GM12878 (cell line): ENCODE data around the gene TNK2. TPM values are rescaled to one million over a fixed set of nuclear protein-coding genes. Genes with fewer than 3 reads are reported as not detected.

Experiments used
- ATAC-seq: fragments of 200-7000 bp; cut with Tn5 transposase; 3 replicates; pipeline ENCODE4 v1.9.1; 2020; ENCODE audit warnings: mild to moderate bottlenecking, moderate library complexity
- BruUV-seq: library from RNA; stranded (reverse); fragments of 400-500 nt; replicated peaks from 2 replicates; lab custom pipeline; 2021; lab: Mats Ljungman, UMichigan
- CTCF ChIA-PET: fragments of 300-600 bp; sonication (Branson Sonifier 250); formaldehyde crosslinking; extraction: SDS; loops from one replicate; lab custom pipeline; 2021; ENCODE audit warnings: inconsistent platforms; lab: Yijun Ruan, JAX
- POLR2A ChIA-PET: fragments of 350-600 bp; formaldehyde crosslinking; extraction: SDS; loops from one replicate; lab custom pipeline; 2021; ENCODE audit warnings: inconsistent platforms; lab: Charles Lee
- RAD21 ChIA-PET: fragments of 300-600 bp; sonication (Branson Sonifier 250); formaldehyde crosslinking; loops from one replicate; lab custom pipeline; 2023; ENCODE audit warnings: antibody characterized with exemption; ENCODE audit not compliant: unreplicated experiment; lab: Charles Lee
- SMC1A ChIA-PET: fragments of 300-600 bp; sonication (Branson Sonifier 250); formaldehyde crosslinking; loops from one replicate; lab custom pipeline; 2023; ENCODE audit not compliant: unreplicated experiment, uncharacterized antibody; lab: Charles Lee
- DNase-seq: peaks from one replicate; pipeline ENCODE4 v3.0.0-alpha.2; 2011; ENCODE audit warnings: low read depth, low spot score
- FAIRE-seq: peaks from 3 replicates; lab custom pipeline; 2011; peaks lifted over from hg19 to GRCh38; lab: Jason Lieb, UNC
- H2AFZ ChIP-seq: 2 replicates; pipeline ENCODE4 v1.6.0; 2011; ENCODE audit warnings: low read depth, low read length, control low read depth; ENCODE audit not compliant: control insufficient read depth
- H3K27ac ChIP-seq: 2 replicates; pipeline ENCODE4 v1.5.1; 2011; ENCODE audit warnings: control low read depth; ENCODE audit not compliant: control insufficient read depth, insufficient read depth
- H3K27me3 ChIP-seq, 2 experiments: replicated peaks in 1 of 2; 2 replicates each; pipeline versions ENCODE4 v1.6.0 to v1.6.1; 2011; ENCODE audit warnings: low read length in 1 of 2; ENCODE audit not compliant: control insufficient read depth in 2 of 2, insufficient read depth in 2 of 2
- H3K36me3 ChIP-seq, 2 experiments: 2 replicates each; pipeline ENCODE4 v1.5.1; 2011; ENCODE audit warnings: low read length in 1 of 2; ENCODE audit not compliant: control insufficient read depth in 2 of 2, insufficient read depth in 2 of 2
- H3K4me1 ChIP-seq: 2 replicates; pipeline ENCODE4 v1.6.1; 2011; ENCODE audit warnings: mild to moderate bottlenecking, low read length, moderate library complexity, mixed read lengths; ENCODE audit not compliant: control insufficient read depth, insufficient read depth
- H3K4me2 ChIP-seq: 2 replicates; pipeline ENCODE4 v1.6.0; 2011; ENCODE audit warnings: control low read depth; ENCODE audit not compliant: control insufficient read depth, insufficient read depth
- H3K4me3 ChIP-seq: fragments of 200-600 bp; sonication (generic); 2 replicates; pipeline ENCODE4 v1.5.1; 2016
- H3K79me2 ChIP-seq: 2 replicates; pipeline ENCODE4 v1.6.0; 2011; ENCODE audit warnings: low read length; ENCODE audit not compliant: control insufficient read depth, insufficient read depth
- H3K9ac ChIP-seq: 2 replicates; pipeline ENCODE4 v1.8.0; 2011; ENCODE audit warnings: low read length, control low read depth, mixed read lengths; ENCODE audit not compliant: control insufficient read depth, insufficient read depth
- H3K9me3 ChIP-seq: replicated peaks from 3 replicates; pipeline ENCODE4 v1.5.1; 2011; ENCODE audit warnings: mild to moderate bottlenecking, low read length; ENCODE audit not compliant: control insufficient read depth, insufficient read depth
- H4K20me1 ChIP-seq: 2 replicates; pipeline ENCODE4 v1.6.0; 2011; ENCODE audit not compliant: control insufficient read depth, insufficient read depth
- ATF7 ChIP-seq: fragments of 450-650 bp; IDR thresholded peaks from 2 replicates; pipeline ENCODE4 v1.6.1; 2016; ENCODE audit warnings: low read depth, mild to moderate bottlenecking
- BACH1 ChIP-seq: fragments of 450-650 bp; IDR thresholded peaks from 2 replicates; pipeline ENCODE4 v1.6.1; 2017; ENCODE audit warnings: mild to moderate bottlenecking, borderline replicate concordance
- CREM ChIP-seq: IDR thresholded peaks from 2 replicates; pipeline ENCODE4 v1.6.1; 2014; ENCODE audit warnings: antibody characterized with exemption, low read depth
- HDAC2 ChIP-seq: fragments of 200-600 bp; sonication (generic); IDR thresholded peaks from 2 replicates; pipeline ENCODE4 v1.6.1; 2017
- MYB ChIP-seq: fragments of 150-350 bp; IDR thresholded peaks from 2 replicates; pipeline ENCODE4 v1.6.1; 2014; ENCODE audit warnings: mild to moderate bottlenecking, low read depth, low read length, borderline replicate concordance
- NFYA ChIP-seq: IDR thresholded peaks from 2 replicates; pipeline ENCODE4 v1.6.1; 2011; ENCODE audit warnings: low read depth, mild to moderate bottlenecking, low read length, improper control_type of control experiment, borderline replicate concordance
- PAX8 ChIP-seq: fragments of 450-650 bp; IDR thresholded peaks from 2 replicates; pipeline ENCODE4 v1.6.1; 2017; ENCODE audit warnings: mild to moderate bottlenecking, moderate library complexity
- SREBF1 ChIP-seq: IDR thresholded peaks from 2 replicates; pipeline ENCODE4 v1.6.1; 2012; ENCODE audit warnings: mild to moderate bottlenecking, low read length
- SRF ChIP-seq, 2 experiments: IDR thresholded peaks; 2 replicates each; pipeline ENCODE4 v1.6.1; 2011; ENCODE audit warnings: low read depth in 2 of 2, low read length in 2 of 2, mild to moderate bottlenecking in 1 of 2, moderate library complexity in 1 of 2
- WGBS: methylation state at CpG from one replicate; pipeline ENCODE4 v1.1.6; 2016; ENCODE audit warnings: low lambda C conversion rate; ENCODE audit not compliant: insufficient replicate concordance, insufficient coverage; ENCODE audit errors: missing lambda C conversion rate; 5-methylcytosine and 5-hydroxymethylcytosine counted together
- in situ Hi-C: fragments of 300-500 bp; cut with MboI; formaldehyde crosslinking; loops from 9 replicates; pipeline ENCODE4 v1.14.3; 2018; ENCODE audit warnings: mixed read lengths
- intact Hi-C: fragments of 100-400 bp; cut with micrococcal nuclease; formaldehyde crosslinking; loops from one replicate; pipeline ENCODE4 v1.14.2; 2022; ENCODE audit not compliant: unreplicated experiment
- polyA plus RNA-seq, 11 experiments: library from polyadenylated mRNA; depleted of rRNA in 4 of 11; unstranded in 6 of 11; stranded (reverse) in 5 of 11; fragments of >200 nt; fragmentation: Nextera tagmentation in 4 of 11; fragmentation: Illumina TruSeq in 1 of 11; extraction: Ambion mirVana in 4 of 11; extraction: Trizol in 1 of 11; gene quantifications; 1 replicate in 1 of 11; 2 replicates in 10 of 11; pipeline versions ENCODE4 v1.2.1 to v1.2.3, GENCODE V29; 2011 to 2016; ENCODE audit warnings: inconsistent platforms in 2 of 11, missing spikeins in 2 of 11, low read depth in 1 of 11
- total RNA-seq, 4 experiments: library from RNA; depleted of rRNA in 3 of 4; stranded (reverse); fragments of >200 nt in 3 of 4; fragmentation: Illumina TruSeq in 1 of 4; extraction: Trizol in 1 of 4; gene quantifications; 2 replicates each; pipeline versions ENCODE4 v1.2.1 to v1.2.3, GENCODE V29; 2013 to 2021
- TF ChIP-seq, protein P1 (sequence below): IDR thresholded peaks from 2 replicates; pipeline ENCODE4 v1.6.1; 2012; ENCODE audit warnings: low read depth, low read length, improper control_type of control experiment

Gene TNK2
- total and polyA plus RNA-seq, 10 of the 15 experiments (the other 5 are each of a cell fraction or from before 2014, with no cell fraction given) = 0.13 to 47.8 (median 10.8) TPM

DNA sequence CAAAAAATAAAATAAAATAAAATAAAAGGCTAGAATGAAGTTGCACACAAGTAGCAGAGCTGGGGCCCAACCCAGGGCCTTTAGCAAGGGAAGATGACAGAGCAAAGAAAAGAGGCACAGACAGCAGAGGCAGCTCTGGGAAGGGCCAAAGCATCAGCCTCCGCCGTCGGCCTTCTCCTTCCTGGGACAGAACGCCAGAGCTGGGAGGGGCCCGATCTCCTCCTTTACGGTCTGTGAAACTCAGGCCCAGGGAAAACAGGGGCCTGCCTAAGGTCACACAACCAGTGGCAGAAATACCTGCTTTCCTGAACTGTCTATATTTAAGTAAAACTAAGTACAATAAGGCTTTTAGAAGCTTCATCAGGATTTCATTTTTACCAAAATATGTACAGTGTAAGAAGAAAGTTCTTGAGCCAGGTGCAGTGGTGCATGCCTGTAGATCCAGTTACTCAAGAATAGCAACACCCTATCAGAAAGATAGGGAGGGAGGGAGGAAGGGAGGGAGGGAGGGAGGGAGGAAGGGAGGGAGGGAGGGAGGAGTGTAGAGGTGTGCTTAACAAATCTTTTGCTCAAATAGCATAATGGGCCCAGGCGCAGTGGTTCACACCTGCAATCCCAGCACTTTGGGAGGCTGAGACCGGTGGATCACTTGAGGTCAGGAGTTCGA, 53.6 kb downstream of the TNK2 start:
- no peak overlapping the region for H3K27ac ChIP-seq
- H3K4me1 ChIP-seq = peaks cover 3% of the 10 kb centered on the region; the same call in 1 of the 2 replicates
- FAIRE-seq = no peak
- no peak for DNase-seq
- intact Hi-C loops = loop anchor here (5.0 to 10.0 kb wide), 3 partner anchors 202 to 580 kb away; partner anchors contain the start of gene XXYLT1
- no peak overlapping the region for H3K4me2 ChIP-seq
- no peak for ATAC-seq
- no TSS peak for BruUV-seq
- WGBS = 62% methylated on average over 9 of the region's 9 CpGs
- SMC1A ChIA-PET = interaction anchor here (3.2 kb wide), 1 partner anchor 61 kb away, joined by 14 read pairs; no protein-coding TSS in a partner anchor
- H3K9ac ChIP-seq = no peak overlapping the region
- H2AFZ ChIP-seq = no peak overlapping the region
- CTCF ChIA-PET = interaction anchor here (0.6 to 9.3 kb wide), 3 partner anchors 40 to 584 kb away, joined by 3 to 173 read pairs (median 3); partner anchors contain the start of gene XXYLT1
- POLR2A ChIA-PET = no interaction called here
- TF ChIP-seq MYB (no peak), ATF7 (no peak), NFYA (no peak), CREM (no peak), PAX8 (no peak), HDAC2 (no peak), SRF (IDR thresholded peaks at IDR 0.05; ENCODE audit: low read depth in 2 of 2, low read length in 2 of 2) (no peak), BACH1 (no peak), SREBF1 (no peak)
- TF ChIP-seq, protein P1, sequence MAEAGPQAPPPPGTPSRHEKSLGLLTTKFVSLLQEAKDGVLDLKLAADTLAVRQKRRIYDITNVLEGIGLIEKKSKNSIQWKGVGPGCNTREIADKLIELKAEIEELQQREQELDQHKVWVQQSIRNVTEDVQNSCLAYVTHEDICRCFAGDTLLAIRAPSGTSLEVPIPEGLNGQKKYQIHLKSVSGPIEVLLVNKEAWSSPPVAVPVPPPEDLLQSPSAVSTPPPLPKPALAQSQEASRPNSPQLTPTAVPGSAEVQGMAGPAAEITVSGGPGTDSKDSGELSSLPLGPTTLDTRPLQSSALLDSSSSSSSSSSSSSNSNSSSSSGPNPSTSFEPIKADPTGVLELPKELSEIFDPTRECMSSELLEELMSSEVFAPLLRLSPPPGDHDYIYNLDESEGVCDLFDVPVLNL = no peak
- no peaks in the 10 kb centered on the region for H4K20me1 ChIP-seq
- no peaks in the 10 kb centered on the region for H3K27me3 ChIP-seq
- no peaks in the 10 kb centered on the region for H3K9me3 ChIP-seq
- RAD21 ChIA-PET = no interaction called here
- in situ Hi-C loops = loop anchor here (5.0 kb wide), 1 partner anchor 38 kb away; no protein-coding TSS in a partner anchor
- no peak overlapping the region for H3K4me3 ChIP-seq
- H3K79me2 ChIP-seq = no peaks in the 10 kb centered on the region
- H3K36me3 ChIP-seq = no peaks in the 10 kb centered on the region
